ENCODE data around the gene COMP.

- no peak for TF ChIP-seq CTCF (IDR thresholded peaks at IDR 0.05)
- TF ChIP-seq POLR2A (IDR thresholded peaks at IDR 0.05): no peak
These were observed 5.7 kb downstream of the COMP start for GRCh38 chr19:18785179-18786124.
